Activated B cell treated with CpG ODN at 0.5 μM for 24 hours (primary cell): ENCODE data around the gene SPG7. TPM values are rescaled to one million over a fixed set of nuclear protein-coding genes. Genes with fewer than 3 reads are reported as not detected.

Experiments
- ATAC-seq: fragments of 200-7000 bp; cut with Tn5 transposase; one replicate; pipeline ENCODE4 v1.10.0; 2021; ENCODE audit warnings: low read depth, mild to moderate bottlenecking, moderate library complexity
- CTCF ChIA-PET: fragments of 350-600 bp; sonication (Branson Sonifier 250); formaldehyde crosslinking; loops from one replicate; lab custom pipeline; 2021; ENCODE audit warnings: antibody characterized with exemption; lab: Charles Lee
- POLR2A ChIA-PET: fragments of 350-600 bp; sonication (Branson Sonifier 250); formaldehyde crosslinking; loops from one replicate; lab custom pipeline; 2021; ENCODE audit warnings: antibody characterized with exemption; lab: Charles Lee
- DNase-seq: peaks from one replicate; pipeline ENCODE4 v3.0.0; 2022
- H3K27ac Mint-ChIP-seq: one replicate; pipeline ENCODE4 v1.8.0; 2020; ENCODE audit warnings: mixed read lengths
- H3K27me3 Mint-ChIP-seq: one replicate; pipeline ENCODE4 v1.8.0; 2021; ENCODE audit warnings: mixed read lengths
- H3K36me3 Mint-ChIP-seq: one replicate; pipeline ENCODE4 v1.8.0; 2021; ENCODE audit warnings: low read depth, mixed read lengths
- H3K4me1 Mint-ChIP-seq: one replicate; pipeline ENCODE4 v1.8.0; 2021; ENCODE audit warnings: mixed read lengths
- H3K4me3 Mint-ChIP-seq: one replicate; pipeline ENCODE4 v1.8.0; 2020; ENCODE audit warnings: mild to moderate bottlenecking, mixed read lengths
- H3K9me3 Mint-ChIP-seq: one replicate; pipeline ENCODE4 v1.8.0; 2020; ENCODE audit warnings: mixed read lengths
- CTCF ChIP-seq: fragments of 200-600 bp; IDR thresholded peaks from one replicate; pipeline ENCODE4 v1.8.0; 2022; ENCODE audit warnings: antibody characterized with exemption, mild to moderate bottlenecking
- intact Hi-C: fragments of 100-400 bp; cut with micrococcal nuclease; formaldehyde crosslinking; loops from one replicate; pipeline ENCODE4 v1.15.1; 2024
- total RNA-seq: library from RNA; stranded (reverse); gene quantifications from 2 replicates; pipeline ENCODE4 v1.2.3, GENCODE V29; 2022

The SPG7 gene
- total RNA-seq, 1 donor from 2014 or later, result 102 TPM

- Mint-ChIP-seq H3K27ac (no peak overlapping the region), H3K36me3 (peaks cover 80% of the 10 kb centered on the region), H3K4me1 (peaks cover 5% of the 10 kb centered on the region), H3K4me3 (no peak overlapping the region), H3K9me3 (no peaks in the 10 kb centered on the region), H3K27me3 (no peaks in the 10 kb centered on the region)
- intact Hi-C loops, result no loop called here
- ChIA-PET CTCF (interaction anchor here (1.3 kb wide), 1 partner anchor 8 kb away, joined by 4 read pairs; no protein-coding TSS in a partner anchor), POLR2A (interaction anchor here (1.4 kb wide), 1 partner anchor 16 kb away, joined by 3 read pairs; no protein-coding TSS in a partner anchor)
- no peak for TF ChIP-seq CTCF
- no peak for ATAC-seq
- DNase-seq, result no peak
Measured at GRCh38 chr16:89549007-89549700, 41.0 kb downstream of the SPG7 start.

GRCh38 chr16:89550421-89551007 is 42.3 kb downstream of the SPG7 start:
- no peaks in the 10 kb centered on the region for H3K27me3 Mint-ChIP-seq
- ATAC-seq (no peak), DNase-seq (no peak)
- peaks cover 80% of the 10 kb centered on the region for H3K36me3 Mint-ChIP-seq
- no peak overlapping the region for H3K4me3 Mint-ChIP-seq
- peaks cover 5% of the 10 kb centered on the region for H3K4me1 Mint-ChIP-seq
- intact Hi-C loops, result no loop called here
- H3K27ac Mint-ChIP-seq, result no peak overlapping the region
- ChIA-PET POLR2A (no interaction called here), CTCF (no interaction called here)
- H3K9me3 Mint-ChIP-seq, result no peaks in the 10 kb centered on the region
- no peak for TF ChIP-seq CTCF

- ChIA-PET CTCF (no interaction called here), POLR2A (no interaction called here)
- Mint-ChIP-seq H3K27ac (no peak overlapping the region), H3K27me3 (no peaks in the 10 kb centered on the region), H3K4me3 (no peak overlapping the region), H3K4me1 (peaks cover 5% of the 10 kb centered on the region), H3K9me3 (no peaks in the 10 kb centered on the region), H3K36me3 (peaks cover 81% of the 10 kb centered on the region)
- no peak for ATAC-seq
- intact Hi-C loops, result no loop called here
- no peak for DNase-seq
- TF ChIP-seq CTCF, result no peak
Measured at GRCh38 chr16:89552329-89552728, 44.1 kb downstream of the SPG7 start.

GRCh38 chr16:89552913-89553312 is 44.7 kb downstream of the SPG7 start:
- DNase-seq (no peak), ATAC-seq (no peak)
- peaks cover 80% of the 10 kb centered on the region for H3K36me3 Mint-ChIP-seq
- ChIA-PET POLR2A (no interaction called here), CTCF (no interaction called here)
- TF ChIP-seq CTCF, result no peak
- no peaks in the 10 kb centered on the region for H3K27me3 Mint-ChIP-seq
- H3K9me3 Mint-ChIP-seq, result no peaks in the 10 kb centered on the region
- intact Hi-C loops, result no loop called here
- H3K4me3 Mint-ChIP-seq, result no peak overlapping the region
- H3K27ac Mint-ChIP-seq, result no peak overlapping the region
- peaks cover 9% of the 10 kb centered on the region for H3K4me1 Mint-ChIP-seq

- ATAC-seq (no peak), DNase-seq (no peak)
- Mint-ChIP-seq H3K4me1 (peaks cover 9% of the 10 kb centered on the region), H3K9me3 (no peaks in the 10 kb centered on the region), H3K27me3 (no peaks in the 10 kb centered on the region), H3K4me3 (no peak overlapping the region), H3K36me3 (peaks cover 72% of the 10 kb centered on the region), H3K27ac (no peak overlapping the region)
- intact Hi-C loops, result no loop called here
- POLR2A ChIA-PET, result no interaction called here
- CTCF ChIA-PET, result no interaction called here
- TF ChIP-seq CTCF, result no peak
Measured at GRCh38 chr16:89553733-89554132, 45.5 kb downstream of the SPG7 start.
